Anterior cingulate cortex (tissue), 58 donors: ENCODE measurements around the gene STEAP4.
A peak's percentile ranks its signal among the peaks of the same experiment; 100 is the strongest.

Experiments used
- DNase-seq, 58 donors: peaks; one replicate each; lab custom pipeline; 2025; lab: John Stamatoyannopoulos, UW

Gene STEAP4

DNA sequence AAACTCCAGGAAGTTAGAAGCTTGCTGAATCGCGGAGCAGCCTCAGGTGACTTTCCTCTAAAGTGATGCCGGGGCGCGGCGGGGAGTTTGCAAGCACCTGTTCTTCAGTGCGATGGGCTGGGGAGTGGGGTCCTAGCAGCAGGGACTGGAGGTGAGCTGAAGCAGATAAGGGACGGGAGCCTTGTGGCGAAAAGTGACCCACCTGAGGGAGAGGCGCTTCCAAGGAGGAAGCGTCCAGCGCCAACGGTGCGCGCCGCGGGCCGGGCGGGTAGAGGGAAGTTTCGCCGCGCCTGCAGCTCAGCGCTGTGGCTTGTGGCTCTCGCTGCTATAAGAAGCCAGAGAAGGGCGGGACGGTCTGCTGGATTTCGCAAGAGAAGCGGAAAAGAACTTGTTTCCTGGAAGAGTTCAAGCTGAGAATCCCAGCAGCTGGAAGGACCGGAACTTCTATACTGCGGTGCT is at the start of gene STEAP4:
STEAP4 (minus strand) TSS at position 305 of the 459 bp plus-strand sequence. CDS start 22,625 bp downstream, outside the sequence.
- DNase-seq: peak in 8 of 58 donors; percentile 1 to 16 (median 6)

DNA sequence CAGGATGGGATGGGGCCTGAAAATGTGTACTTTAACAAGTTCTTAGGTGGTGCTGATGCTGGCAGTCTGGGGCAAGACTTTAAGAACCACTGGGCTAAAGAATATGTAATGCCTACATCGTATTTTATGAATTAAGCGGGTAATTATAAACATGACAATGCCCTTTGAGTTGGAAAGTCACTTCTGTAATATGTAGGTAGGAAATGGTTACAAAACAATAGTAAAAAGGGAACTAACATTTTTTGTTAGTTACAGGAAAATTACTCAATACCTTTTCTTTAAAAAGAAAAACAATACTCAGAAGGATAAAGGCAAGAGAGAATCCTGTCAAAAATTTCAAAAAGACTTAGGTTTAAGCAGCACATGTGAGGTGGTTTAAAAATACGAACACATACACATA is 48.3 kb upstream of the STEAP4 start:
- DNase-seq: no peak

GRCh38 chr7:88350118-88350517 is 43.4 kb upstream of the STEAP4 start:
- DNase-seq: no peak

- no peak for DNase-seq
Observed at GRCh38 chr7:88347517-88347916, 40.8 kb upstream of the STEAP4 start.

DNA sequence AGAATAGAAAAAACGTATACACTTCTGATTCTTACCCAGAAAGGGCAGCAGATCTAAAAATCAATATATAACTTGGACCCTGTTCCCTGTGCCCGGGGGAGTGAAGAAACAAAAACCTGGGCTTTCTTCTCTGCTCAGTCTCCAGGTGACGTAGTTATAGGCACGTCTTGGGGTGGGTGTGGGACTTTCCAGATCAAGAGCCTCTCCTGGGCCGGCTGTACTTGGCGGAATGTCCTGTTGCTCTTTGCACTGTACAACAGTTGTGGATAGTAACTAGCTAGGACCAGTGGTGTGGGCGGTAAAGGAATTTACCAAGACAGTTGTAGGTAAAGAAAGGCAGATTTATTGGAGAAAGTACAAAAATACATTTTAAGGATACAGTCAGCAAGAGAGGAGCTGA is 40.4 kb upstream of the STEAP4 start:
- DNase-seq: no peak

GRCh38 chr7:88346357-88346756 is 39.7 kb upstream of the STEAP4 start:
- DNase-seq: no peak

- DNase-seq: peak in 47 of 58 donors; percentile 0 to 72 (median 19)
Observed at GRCh38 chr7:88344956-88345832, 38.5 kb upstream of the STEAP4 start.

DNA sequence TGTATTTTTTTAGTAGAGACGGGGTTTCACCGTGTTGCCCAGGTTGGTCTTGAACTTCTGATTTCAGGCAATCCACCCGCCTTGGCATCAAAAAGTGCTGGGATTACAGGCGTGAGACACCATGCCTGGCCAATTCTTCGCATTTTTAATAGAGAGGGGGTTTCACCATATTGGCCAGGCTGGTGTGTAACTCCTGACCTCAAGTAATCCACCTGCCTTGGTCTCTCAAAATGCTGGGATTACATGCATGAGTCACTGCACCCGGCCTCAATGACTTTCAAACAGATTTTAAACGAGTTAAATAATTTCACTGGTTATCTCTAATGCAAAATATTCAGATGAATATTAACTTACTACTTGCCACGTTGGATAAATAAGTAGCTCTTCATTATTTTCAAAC is 37.6 kb upstream of the STEAP4 start:
- DNase-seq: no peak

DNA sequence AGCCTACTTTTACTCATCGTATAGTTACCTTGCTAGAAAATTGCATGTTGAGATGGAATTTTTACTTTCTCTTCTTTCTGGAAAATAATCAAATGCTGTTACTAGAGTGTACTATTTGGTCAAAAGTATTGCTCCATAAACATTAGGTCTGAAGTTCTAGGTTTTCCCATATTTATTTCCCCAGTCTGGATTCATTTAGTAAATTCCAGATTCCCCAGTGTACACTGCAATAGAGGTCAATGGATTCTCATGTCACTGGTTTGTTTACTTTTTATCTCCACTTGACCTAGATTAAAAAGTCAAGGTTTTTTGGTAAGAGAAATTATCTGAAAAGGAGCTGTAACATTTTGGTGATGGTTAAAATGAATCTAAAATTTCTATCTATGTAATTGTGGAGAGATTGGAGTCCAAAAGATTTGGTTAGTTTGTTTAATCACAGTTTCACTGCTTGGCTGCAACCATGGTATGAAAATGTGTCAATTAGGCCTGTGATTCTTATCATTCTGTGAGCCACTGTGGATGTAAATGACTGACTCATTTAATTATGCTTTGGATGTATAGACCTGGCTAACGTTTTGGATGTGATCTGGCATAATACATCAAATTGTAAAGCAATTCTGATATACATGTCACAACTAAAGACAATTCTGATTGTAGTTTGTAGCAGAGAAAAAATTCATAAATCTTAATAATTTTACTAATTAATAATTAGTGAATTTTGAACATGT is 32.7 kb upstream of the STEAP4 start:
- DNase-seq: no peak

GRCh38 chr7:88338503-88338902 is 31.8 kb upstream of the STEAP4 start:
- no peak for DNase-seq

- no peak for DNase-seq
Observed at GRCh38 chr7:88337572-88337971, 30.9 kb upstream of the STEAP4 start.

GRCh38 chr7:88331322-88331721 is 24.6 kb upstream of the STEAP4 start:
- DNase-seq: no peak

GRCh38 chr7:88329532-88330463 is 23.1 kb upstream of the STEAP4 start:
- peak in 1 of 58 donors; percentile 1 for DNase-seq

DNA sequence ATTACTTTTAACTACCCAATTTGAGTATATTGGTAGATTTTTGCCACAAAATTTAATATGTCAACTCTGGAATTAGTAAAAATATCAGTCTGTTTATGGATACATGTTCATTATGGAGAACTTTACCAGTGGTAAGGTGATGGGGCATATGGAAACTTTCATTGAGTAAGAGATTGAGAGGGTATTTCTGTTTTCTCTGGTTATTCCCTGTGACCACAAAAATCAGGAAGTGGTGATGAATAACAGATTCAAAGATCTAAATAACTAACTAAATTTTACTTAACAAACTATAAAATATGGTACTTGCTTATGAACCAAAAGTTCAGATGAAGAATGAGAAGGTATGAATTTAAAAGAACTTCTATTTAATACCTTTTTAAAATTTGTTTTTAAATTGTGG is 22.1 kb upstream of the STEAP4 start:
- DNase-seq: no peak

DNA sequence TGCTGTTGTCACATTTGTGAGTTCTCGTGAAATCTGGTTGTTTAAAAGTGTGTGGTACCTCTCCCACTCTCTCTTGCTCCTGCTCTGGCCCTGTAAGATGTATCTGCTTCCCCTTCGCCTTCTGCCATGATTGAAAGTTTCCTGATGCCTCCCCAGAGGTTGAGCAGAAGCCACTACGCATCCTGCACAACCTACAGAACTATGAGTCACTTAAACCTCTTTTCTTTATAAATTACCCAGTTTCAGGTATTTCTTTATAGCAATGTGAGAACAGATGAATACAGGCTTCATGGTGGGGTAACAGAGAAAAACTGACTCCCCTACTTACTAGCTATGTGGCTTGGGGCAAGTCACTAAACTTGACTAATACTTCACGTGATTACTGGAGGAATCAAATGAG is 18.0 kb upstream of the STEAP4 start:
- no peak for DNase-seq

DNA sequence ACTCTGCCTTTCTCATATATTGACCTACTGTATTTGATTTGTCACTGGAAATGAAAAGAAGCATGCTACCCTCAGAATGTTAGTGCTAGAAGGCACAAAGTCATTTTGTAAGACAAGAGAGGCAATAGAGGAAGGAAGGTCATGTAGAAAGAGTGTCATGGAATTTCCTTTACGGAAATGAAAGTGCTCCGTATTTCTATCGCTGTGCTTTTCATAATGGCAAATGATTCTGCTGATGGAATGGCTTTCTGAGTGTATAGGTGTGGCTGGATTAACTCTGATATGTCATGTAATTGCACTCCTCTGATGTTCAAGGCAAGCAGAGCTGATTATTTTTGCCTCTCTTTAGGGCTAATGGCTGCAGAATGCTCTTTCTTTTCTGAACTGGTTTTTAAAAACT is 15.5 kb upstream of the STEAP4 start:
- no peak for DNase-seq

- DNase-seq: no peak
Observed at GRCh38 chr7:88321694-88322093, 15.0 kb upstream of the STEAP4 start.

DNA sequence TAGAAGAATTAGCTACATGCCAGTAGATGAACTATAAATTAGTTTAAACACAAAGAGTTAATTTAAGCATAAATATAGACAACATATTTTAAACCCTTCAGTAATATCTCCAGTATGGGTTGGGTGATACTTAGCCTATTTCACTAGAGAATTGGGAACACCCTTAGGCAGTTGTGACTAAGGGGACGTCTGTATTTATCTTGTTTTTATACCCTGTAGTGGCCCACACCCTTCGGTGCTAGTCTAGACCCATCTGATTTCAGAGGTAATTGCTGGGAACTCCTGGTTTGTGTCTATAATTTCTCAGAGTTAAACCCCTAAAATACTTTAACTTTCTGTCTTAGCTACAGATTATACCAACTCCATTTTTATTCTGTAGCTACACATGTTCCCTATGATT is 11.5 kb upstream of the STEAP4 start:
- DNase-seq: no peak

DNA sequence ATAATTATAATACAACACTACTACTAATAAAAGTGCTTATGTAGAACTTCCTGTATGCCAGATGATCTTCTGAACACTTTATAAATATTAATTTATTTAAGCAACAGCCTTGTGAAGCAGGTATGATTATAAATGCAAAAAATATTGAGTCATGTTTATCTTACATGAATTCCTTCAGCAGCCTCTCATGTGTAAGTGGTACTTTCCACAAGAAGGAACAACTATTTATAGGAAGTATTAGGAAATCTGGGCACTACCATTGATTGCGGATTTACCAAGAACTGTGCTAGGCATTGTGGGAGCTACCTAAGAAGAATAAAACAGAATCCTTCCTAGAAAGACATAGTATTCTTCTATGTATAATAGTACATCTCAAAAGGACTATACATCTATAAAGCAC is 10.7 kb upstream of the STEAP4 start:
- no peak for DNase-seq

- no peak for DNase-seq
Observed at GRCh38 chr7:88316456-88316855, 9.8 kb upstream of the STEAP4 start.

DNA sequence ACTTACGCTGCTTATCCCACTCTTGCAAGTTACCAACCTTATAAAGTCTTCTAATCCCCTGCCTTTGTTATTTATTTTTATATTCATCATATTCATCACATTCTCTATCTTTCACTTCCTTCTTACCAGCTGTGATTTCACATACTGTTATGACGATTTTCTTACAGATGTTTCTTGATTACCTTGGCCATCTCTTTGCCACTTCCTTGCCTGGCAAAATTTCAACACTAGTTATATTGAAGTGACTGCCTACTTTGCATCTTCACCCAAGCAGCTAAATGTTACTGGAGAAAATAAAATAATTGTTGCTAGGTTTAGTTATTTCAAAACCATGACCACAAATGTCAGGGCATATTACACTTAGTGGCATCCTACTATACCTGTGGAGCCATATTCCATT is 8.8 kb upstream of the STEAP4 start:
- no peak for DNase-seq
